Nephron (organoid): ENCODE measurements around the gene SCP2.

Source experiments
- H3K27ac Mint-ChIP-seq, 3 experiments: 2 replicates each; pipeline ENCODE4 v1.8.0; 2020; ENCODE audit warnings: mixed read lengths in 3 of 3, mild to moderate bottlenecking in 2 of 3, moderate library complexity in 1 of 3
- H3K27me3 Mint-ChIP-seq: 2 replicates; pipeline ENCODE4 v1.8.0; 2021; ENCODE audit warnings: low read depth, mild to moderate bottlenecking, moderate library complexity, mixed read lengths
- H3K36me3 Mint-ChIP-seq: 2 replicates; pipeline ENCODE4 v1.8.0; 2020; ENCODE audit warnings: low read depth, mixed read lengths
- H3K4me1 Mint-ChIP-seq: 2 replicates; pipeline ENCODE4 v1.8.0; 2020; ENCODE audit warnings: mixed read lengths
- H3K4me3 Mint-ChIP-seq, 3 experiments: 2 replicates each; pipeline ENCODE4 v1.8.0; 2020; ENCODE audit warnings: mild to moderate bottlenecking in 3 of 3, mixed read lengths in 3 of 3, moderate library complexity in 2 of 3
- H3K9me3 Mint-ChIP-seq: 2 replicates; pipeline ENCODE4 v1.8.0; 2020; ENCODE audit warnings: mixed read lengths
- TF ChIP-seq, protein P1 (sequence below), 3 experiments: fragments of 200-600 bp; sonication (generic); IDR thresholded peaks; one replicate each; pipeline ENCODE4 v1.5.0; 2021; ENCODE audit warnings: antibody characterized with exemption in 3 of 3; ENCODE audit not compliant: unreplicated experiment in 3 of 3

The SCP2 gene

DNA sequence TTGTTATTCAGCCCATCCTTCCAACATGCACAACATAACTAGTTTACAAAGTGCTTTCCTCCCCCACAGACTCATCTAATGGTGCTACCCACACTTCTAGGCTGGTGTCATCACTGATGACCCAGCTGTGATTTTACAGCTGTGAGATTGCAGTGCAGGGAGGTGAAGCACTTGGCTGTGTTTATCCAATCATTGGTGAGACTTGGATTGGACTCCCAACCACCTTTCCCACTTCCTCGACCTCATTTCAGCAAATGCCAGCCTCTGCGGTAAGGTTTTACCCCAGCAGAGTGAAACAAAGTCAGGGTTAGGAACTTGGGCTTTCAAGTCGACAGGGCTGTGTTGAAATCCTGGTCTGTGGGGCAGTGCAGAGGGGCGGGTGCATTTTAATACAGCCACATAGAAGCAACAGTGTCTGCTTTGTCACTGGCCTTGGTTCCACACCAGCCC lies 27.6 kb upstream of the SCP2 start:
- Mint-ChIP-seq H3K4me1 (no peaks in the 10 kb centered on the region), H3K27me3 (peaks cover 3% of the 10 kb centered on the region), H3K36me3 (no peaks in the 10 kb centered on the region), H3K4me3 (no peak overlapping the region), H3K27ac (peak overlapping the region in 2 of 3 experiments; percentile 46 to 72), H3K9me3 (no peaks in the 10 kb centered on the region)
- TF ChIP-seq, protein P1, sequence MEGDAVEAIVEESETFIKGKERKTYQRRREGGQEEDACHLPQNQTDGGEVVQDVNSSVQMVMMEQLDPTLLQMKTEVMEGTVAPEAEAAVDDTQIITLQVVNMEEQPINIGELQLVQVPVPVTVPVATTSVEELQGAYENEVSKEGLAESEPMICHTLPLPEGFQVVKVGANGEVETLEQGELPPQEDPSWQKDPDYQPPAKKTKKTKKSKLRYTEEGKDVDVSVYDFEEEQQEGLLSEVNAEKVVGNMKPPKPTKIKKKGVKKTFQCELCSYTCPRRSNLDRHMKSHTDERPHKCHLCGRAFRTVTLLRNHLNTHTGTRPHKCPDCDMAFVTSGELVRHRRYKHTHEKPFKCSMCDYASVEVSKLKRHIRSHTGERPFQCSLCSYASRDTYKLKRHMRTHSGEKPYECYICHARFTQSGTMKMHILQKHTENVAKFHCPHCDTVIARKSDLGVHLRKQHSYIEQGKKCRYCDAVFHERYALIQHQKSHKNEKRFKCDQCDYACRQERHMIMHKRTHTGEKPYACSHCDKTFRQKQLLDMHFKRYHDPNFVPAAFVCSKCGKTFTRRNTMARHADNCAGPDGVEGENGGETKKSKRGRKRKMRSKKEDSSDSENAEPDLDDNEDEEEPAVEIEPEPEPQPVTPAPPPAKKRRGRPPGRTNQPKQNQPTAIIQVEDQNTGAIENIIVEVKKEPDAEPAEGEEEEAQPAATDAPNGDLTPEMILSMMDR (IDR thresholded peaks at IDR 0.05; ENCODE audit: unreplicated experiment in 3 of 3): no peak

DNA sequence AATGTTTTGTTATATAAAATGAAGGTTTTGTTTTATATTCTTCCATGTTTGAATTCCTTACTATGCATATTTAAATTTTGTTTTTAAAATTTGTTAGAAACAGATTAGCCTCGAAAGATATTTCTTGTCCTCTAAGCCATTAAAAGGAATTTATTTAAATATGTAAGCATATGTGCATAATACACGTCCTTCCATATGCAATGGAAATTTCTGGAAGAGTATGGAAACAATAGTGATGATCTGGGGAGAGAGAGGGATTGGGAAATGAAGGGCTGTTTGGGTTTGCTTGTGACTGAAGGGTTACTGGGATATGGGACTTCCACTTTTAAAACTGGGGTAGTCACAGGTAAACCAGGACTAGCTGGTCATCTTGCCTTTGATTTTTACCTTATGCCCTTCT lies 26.7 kb upstream of the SCP2 start:
- Mint-ChIP-seq H3K4me3 (no peak overlapping the region), H3K27ac (no peak overlapping the region), H3K36me3 (no peaks in the 10 kb centered on the region), H3K4me1 (no peaks in the 10 kb centered on the region), H3K27me3 (peaks cover 3% of the 10 kb centered on the region), H3K9me3 (no peaks in the 10 kb centered on the region)
- TF ChIP-seq, protein P1 (IDR thresholded peaks at IDR 0.05; ENCODE audit: unreplicated experiment in 3 of 3): no peak

DNA sequence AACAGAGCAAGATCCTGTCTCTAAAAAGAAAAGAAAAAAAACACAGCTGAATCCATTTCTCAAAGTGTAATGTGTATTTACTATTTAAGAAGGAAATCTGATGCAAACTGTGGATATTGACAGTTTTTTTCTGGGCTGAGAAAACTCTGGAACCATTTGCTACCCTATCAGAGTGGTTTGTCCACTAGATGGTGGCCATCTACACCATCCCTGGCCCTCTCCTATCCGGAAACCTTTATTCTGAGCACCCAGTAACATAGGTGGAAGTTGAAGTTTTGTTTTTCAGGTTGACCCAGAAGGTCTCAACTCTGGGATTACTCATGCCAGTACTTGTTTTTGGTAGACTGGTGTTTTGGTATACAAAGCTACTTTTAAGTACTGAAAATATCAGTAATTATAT lies 25.7 kb upstream of the SCP2 start:
- Mint-ChIP-seq H3K27ac (no peak overlapping the region), H3K4me1 (no peaks in the 10 kb centered on the region), H3K36me3 (no peaks in the 10 kb centered on the region), H3K4me3 (no peak overlapping the region), H3K9me3 (no peaks in the 10 kb centered on the region), H3K27me3 (peaks cover under 1% of the 10 kb centered on the region)
- TF ChIP-seq, protein P1 (IDR thresholded peaks at IDR 0.05; ENCODE audit: unreplicated experiment in 3 of 3): no peak

DNA sequence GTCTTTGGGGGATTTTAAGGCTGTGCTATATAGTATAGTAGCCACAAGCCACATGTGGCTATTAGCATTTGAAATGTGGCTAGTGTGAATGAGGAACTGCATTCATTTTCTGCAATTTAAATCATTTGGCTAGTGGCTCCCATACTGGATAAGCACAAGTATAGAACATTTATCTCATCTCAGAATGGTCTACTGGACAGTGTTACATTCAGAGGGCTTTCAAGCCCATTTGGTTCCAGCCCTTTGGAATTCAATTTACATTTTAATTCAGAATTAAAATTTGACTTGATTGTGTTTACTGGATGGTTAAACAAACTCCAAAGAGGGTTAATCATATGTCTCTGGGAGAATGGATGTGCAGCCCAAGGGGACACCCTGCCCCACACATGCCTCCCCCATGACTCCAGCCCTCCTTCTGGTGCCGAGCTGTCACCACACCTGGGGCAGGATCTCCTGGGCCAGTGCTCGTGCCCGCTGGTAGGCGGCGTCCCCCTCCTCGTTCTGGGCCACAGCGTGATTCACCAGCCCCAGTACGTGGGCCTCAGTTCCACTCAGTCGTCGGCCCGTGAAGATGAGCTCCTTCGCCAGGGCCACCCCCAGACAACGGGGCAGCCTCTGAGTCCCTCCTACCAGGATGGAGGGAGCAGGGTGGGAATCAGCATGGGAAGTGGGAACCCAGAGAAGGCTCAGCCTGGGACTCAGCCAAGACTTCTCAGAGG lies 22.7 kb upstream of the SCP2 start:
- H3K4me3 Mint-ChIP-seq: no peak overlapping the region
- H3K27me3 Mint-ChIP-seq: no peaks in the 10 kb centered on the region
- no peaks in the 10 kb centered on the region for H3K9me3 Mint-ChIP-seq
- TF ChIP-seq, protein P1 (IDR thresholded peaks at IDR 0.05; ENCODE audit: unreplicated experiment in 3 of 3): no peak
- no peak overlapping the region for H3K27ac Mint-ChIP-seq
- no peaks in the 10 kb centered on the region for H3K36me3 Mint-ChIP-seq
- H3K4me1 Mint-ChIP-seq: no peaks in the 10 kb centered on the region

DNA sequence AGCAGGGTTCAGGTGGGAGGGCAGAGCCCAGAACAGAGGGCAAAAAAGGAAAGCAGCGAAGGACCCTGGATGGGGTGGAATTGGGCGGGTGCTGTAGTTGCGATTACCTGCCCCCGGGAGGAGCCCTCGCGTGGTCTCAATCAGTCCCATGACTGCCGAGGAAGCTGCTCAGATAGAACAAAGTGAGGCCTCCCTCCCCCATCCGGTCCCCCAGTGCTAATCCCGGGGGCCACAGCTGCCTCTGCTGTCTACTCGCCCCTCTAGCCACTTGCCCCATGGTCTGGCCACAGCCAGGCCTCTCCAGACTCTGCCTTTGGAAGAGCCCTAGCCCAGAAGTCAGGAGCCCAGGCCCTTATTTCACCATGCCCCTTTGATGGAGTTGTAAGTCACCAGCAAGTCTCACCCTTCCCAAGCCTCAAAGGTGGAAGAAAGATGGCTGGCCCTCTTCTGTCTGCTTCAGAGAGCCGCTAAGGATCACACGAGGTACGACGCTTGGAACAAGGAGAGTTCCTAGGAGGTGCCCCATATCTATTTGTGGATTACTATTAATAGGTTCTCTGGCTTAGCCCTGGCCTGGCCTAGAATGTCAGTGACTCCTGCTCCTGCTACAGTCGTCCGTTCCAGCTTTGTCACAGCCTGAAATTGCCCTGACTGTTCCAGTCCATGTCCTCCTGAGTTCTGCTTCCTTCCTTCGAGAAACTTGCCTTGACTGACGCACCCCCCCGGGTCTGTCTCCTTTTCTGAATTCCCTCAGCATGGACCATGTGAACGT lies 22.0 kb upstream of the SCP2 start:
- TF ChIP-seq, protein P1 (IDR thresholded peaks at IDR 0.05; ENCODE audit: unreplicated experiment in 3 of 3): peak; percentile 9 to 29 (median 19)
- H3K4me3 Mint-ChIP-seq: no peak overlapping the region
- no peaks in the 10 kb centered on the region for H3K36me3 Mint-ChIP-seq
- no peaks in the 10 kb centered on the region for H3K4me1 Mint-ChIP-seq
- no peak overlapping the region for H3K27ac Mint-ChIP-seq
- H3K27me3 Mint-ChIP-seq: no peaks in the 10 kb centered on the region
- H3K9me3 Mint-ChIP-seq: no peaks in the 10 kb centered on the region
